ENCODE results near the gene TFEC.

Gene TFEC

DNA sequence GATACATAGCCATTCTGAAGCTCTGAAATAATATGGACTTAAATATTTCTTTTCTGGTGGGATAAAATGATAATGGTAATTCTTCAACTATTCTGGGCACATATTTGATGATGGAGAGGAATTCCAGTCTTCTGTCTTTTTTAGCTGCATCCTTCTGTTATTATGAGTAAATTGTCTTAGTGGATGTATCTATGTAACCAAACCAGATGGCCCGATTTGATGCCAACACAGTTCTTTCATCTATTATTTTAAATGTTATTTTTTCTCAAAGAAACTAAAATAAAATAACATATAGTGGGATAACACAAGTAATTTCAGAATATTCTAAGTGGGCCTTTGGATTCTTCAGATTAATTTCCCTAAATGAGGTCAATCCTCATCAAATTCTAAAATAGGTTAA, 110.2 kb downstream of the TFEC start:
- no peak for DNase-seq

DNA sequence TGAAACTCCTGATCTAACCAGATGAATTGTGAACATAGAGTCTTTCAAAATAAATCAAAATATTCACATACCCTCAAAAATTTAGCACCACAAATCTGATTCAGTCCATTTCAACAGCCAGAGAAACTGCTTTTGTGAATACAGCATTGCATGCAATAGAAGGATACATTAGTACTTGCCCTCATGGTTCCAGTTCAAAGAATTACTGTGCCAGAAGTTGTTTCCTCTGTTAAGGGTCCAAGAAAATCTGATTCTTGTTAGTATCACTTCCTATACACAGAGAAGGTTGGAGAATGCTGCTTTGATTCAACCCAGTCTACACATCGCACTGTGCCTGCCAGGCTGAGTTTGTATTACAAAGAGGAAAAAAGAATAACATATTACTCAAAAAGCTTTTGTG, 115.6 kb downstream of the TFEC start:
- DNase-seq: no peak

DNA sequence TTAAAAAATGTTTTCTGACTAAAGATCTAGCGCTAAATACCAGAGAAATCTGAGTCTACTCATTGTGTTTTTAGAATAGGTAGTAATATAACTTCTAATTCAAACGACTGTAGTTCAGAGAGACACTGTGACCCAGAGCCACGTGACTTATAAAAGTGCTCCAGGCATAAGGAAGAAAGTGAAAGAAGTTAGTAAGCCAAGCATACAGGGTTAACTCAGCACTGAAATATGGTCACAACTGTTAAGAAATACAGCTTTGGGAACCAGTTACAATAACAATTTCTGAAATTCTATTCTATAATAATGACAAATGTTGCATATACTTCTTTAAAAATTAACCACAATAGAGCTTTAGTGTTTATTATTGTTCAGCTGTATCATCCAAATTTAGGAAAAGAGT, 119.1 kb downstream of the TFEC start:
- peak; percentile 18 to 45 (median 24) for DNase-seq

DNA sequence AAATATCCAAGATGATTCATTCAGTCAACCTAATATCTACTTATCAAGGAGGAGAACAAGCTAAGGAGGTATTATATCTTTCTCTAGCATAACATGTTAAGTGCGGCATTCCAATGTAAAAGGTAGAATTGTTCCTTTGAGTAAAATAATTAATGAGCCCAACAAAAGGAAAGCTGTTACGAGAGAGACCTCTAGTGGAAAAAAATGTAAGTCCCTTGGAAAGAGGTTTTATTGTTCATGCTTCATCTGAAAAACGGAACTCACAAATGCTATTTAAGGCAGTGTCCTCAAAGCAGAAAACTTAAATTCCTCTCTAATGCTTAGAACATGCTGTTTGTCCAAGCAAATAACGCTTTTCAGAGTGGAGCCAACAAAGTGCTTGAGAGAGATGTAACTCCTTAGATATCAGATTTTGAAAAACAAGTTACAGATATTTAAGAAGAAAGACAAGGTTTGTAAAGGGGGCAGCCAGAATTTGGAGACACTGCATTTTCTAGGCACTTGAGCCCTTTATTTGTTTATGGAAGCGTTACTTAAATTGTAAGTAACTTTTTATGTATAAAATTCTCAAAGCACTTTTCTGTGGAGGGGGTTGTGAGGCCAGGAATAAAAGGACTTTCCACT, 119.9 kb downstream of the TFEC start:
- peak; percentile 33 to 69 (median 67) for DNase-seq

DNA sequence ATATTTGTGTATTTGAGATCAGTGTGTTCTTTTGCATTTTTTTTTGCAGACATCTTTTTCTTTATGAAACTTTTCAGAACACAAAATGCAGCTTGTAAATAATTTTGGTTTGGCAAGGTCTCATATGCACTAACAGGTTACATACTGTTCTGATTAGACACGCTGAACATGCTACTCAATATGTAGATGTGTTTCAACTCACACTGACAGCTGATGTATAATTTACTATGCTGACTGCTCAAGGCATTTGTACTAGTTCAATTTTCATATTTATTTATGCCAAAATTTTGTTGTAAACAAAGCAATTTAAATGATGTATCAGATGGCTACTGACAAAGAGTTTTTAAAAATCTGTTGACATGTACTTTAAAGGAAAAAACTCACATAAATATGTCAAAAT, 123.8 kb downstream of the TFEC start:
- no peak for DNase-seq

DNA sequence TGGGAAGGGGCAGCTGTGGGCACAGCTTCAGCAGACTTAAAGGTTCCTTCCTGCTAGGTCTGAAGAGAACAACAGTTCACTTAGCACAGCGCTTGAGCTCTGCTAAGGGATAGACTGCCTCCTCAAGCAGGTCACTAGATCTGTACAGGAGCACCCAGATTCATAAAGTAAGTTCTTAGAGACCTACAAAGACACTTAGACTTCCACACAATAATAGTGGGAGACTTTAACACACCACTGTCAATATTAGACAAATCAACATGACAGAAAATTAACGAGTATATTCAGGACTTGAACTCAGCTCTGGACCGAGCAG, 140.9 kb downstream of the TFEC start:
- DNase-seq: no peak

DNA sequence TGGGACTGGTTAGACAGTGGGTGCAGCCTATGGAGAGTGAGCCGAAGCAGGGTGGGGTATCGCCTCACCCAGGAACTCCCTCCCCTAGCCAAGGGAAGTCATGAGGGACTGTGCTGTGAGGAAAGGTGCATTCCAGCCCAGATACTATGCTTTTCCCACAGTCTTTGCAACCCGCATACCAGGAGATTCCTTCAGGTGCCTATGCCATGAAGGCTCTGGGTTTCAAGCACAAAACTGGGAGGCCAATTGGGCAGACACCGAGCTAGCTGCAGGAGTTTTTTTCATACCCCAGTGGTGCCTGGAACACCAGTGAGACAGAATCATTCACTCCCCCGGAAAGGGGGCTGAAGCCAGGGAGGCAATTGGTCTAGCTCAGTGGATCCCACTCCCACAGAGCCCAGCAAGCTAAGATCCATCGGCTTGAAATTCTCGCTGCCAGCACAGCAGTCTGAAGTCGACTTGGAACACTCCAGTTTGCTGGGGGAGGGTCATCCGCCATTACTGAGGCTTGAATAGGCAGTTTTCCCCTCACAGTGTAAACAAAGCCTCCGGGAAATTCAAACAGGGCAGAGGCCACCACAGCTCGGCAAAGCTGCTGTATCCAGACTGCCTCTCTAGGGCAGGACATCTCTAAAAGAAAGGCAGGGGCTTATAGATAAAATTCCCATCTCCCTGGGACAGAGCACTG, 141.4 kb downstream of the TFEC start:
- DNase-seq: no peak

DNA sequence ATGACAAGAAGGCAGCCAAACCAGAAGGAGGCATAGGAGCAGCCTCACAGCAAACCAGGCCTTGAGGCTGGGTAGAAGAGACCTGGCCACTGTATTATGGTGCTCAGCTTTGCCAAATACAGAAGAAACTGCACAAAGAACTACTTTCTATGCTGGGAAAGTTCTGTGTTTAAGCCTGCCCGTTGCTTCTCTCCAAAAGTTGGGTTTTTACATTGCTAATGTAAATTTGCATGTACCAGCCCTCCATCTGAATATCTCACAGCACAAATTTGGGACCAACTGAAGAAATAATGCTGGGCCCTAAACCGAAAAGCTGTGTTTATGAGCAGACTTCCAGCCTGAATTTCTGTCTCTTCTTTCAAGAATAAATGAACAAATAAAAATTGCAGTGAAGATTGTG, 145.0 kb downstream of the TFEC start:
- DNase-seq: no peak
